HG02759 (cell line): ENCODE data around the gene FLT3.
"Not testable (repeated sequence)": the region's sequence is repeated elsewhere in the genome, so short reads cannot be mapped to it uniquely, and the experiment has no call there.

Experiments used
- ATAC-seq: cut with Tn5 transposase; IDR thresholded peaks from one replicate; pipeline ENCODE4 v1.9.1; 2021; ENCODE audit warnings: mild to moderate bottlenecking, moderate library complexity; ENCODE audit not compliant: unreplicated experiment

FLT3 gene

GRCh38 chr13:27975564-27976361 lies 124.6 kb downstream of the FLT3 start:
- ATAC-seq: no peak

- no peak for ATAC-seq
Observed at GRCh38 chr13:27973961-27974662, 126.3 kb downstream of the FLT3 start.

GRCh38 chr13:27973291-27973690 lies 127.1 kb downstream of the FLT3 start:
- no peak for ATAC-seq

DNA sequence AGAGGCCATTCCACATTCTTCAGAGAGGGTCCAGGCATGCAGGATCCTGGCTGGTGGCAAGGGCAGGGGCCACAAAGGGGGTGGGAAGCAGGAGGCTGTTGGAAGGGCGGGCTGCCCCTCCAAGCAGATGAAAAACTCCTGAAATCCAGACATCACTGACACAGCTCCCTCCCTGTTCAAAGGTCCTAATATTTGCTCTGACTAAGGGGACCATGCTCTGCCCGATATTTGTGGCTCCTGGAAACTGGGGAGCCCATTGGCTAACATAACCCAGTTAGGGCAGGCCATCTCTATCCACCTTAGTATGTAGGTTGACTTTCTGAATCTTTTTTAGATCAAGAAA lies 127.9 kb downstream of the FLT3 start:
- ATAC-seq: no peak

DNA sequence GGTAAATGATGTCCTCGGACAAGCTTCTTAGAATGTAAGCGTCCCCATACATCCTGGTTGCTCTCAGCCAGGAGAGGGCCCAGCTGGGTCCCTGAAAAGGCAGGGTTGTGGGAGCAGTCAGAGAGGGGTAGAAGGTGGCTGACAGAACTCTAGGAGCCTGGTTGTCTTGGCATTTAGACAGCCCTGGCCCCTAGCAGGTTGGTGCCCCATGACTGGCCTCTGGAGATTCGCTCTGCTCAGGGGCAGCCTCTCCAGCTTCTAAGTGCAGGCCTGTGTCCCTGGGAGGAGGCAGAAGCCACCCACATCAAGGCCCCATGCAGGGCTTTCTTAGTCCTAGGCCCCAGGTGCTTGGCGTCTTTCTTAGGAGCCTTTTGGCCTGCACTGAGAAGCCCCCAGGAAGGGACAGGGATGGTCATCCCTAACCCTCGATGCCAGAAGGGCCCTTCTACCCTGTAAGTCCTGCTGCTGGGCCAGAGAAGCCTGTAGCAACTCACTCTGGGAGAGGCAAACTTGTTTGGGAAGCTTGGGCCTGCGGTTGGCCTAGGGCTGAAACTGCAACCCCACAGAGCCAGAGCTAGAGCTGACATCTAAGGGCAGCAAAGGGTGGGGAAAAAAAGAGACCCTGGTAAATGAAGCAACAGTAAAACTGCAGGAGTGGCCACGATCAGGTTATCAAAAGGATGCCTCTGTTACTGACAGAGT lies 128.4 kb downstream of the FLT3 start:
- ATAC-seq: no peak

- no peak for ATAC-seq
Observed at GRCh38 chr13:27971236-27971645, 129.1 kb downstream of the FLT3 start.

- no peak for ATAC-seq
Observed at GRCh38 chr13:27970382-27971235, 129.8 kb downstream of the FLT3 start.

GRCh38 chr13:27969866-27970229 lies 130.5 kb downstream of the FLT3 start:
- no peak for ATAC-seq

GRCh38 chr13:27969082-27969865 lies 131.1 kb downstream of the FLT3 start, which contains the start of gene CDX2:
TSS of gene CDX2 (minus strand) at chr13:27969315. CDS start at chr13:27969006, 309 bp downstream.
- ATAC-seq: no peak

DNA sequence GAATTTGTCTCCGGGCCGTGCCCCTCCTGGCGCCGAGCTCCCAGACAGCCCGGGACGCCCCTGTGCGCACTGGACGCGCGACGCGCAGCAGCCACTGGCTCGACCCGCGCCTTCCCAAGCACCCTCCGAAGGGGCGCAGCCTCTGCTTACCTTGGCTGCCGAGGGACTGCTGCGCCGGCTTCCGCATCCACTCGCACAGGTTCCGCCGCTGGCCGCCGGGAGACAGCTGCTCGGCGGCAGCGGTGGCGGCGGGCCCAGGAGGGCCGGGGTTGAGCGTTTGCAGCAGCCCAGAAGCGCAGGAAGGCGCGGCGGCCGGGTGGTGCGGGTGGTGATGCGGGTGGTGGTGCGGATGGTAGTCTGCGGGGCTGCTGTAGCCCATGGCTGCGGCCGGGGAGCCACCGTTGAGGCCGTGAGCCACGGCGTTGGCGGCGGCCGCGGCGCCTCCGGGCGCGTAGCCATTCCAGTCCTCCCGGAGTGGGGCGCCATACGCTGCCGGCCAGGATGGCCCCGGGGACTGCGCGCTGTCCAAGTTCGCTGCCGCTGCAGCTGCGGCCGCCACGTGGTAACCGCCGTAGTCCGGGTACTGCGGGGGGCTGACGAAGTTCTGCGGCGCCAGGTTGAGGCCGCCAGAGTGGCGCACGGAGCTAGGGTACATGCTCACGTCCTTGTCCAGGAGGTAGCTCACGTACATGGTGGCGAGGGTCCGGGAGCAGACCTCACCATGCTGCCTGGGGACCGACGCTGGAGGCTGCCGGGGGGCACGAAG lies 131.9 kb downstream of the FLT3 start:
- no peak for ATAC-seq

DNA sequence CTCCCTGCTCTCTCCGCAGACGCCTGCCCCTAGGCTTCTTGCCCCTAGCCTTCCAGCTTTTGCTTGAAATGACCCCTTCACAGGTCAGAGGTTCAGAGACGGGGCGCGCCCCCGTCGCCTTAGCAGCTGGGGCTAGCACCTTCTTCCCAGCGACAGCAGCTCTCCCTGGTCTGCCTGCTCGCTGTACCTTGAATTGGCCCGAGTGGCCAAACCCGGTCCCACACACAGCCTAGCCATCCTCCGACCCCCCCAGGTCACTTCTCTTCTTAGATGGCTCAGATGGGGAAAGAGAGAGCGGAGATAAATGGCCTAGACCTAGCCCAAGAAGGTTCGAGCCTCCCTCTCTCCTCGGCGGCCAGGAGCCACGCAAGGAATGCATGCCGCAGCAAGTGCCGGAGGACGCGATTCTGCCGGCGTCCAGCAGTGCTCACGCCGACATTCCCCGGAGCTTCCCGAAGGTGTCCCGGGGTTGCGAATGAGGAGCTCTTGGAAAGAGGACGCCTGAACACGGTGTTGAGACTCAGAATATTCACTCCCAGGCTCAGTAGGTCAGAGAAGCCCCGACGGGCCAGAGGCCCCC lies 132.6 kb downstream of the FLT3 start:
- no peak for ATAC-seq

DNA sequence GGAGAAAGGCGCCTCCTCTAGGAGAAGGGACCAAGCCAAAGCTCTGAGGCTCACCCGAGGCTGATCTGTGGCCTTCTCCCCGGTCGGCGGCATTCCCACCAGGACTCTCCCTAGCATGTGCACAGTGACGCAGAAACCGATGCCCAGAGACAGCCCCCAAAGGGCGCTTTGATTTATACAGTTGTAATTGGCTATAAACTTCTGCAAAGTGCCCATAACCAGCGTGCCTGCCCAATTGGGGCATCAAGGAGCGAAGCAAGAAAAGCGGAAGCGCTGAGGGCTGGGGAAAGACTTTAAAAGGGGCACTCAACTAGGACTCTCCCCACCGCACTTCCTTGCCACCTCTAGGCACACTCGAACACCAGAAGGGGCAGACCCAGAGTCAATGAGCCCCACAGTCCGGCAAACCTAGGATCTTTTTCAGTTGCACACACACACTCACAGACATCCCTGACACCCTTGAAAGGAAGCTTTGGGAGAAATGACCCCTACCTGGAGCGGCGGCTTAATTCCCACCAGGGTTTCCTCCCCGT lies 133.1 kb downstream of the FLT3 start:
- no peak for ATAC-seq

DNA sequence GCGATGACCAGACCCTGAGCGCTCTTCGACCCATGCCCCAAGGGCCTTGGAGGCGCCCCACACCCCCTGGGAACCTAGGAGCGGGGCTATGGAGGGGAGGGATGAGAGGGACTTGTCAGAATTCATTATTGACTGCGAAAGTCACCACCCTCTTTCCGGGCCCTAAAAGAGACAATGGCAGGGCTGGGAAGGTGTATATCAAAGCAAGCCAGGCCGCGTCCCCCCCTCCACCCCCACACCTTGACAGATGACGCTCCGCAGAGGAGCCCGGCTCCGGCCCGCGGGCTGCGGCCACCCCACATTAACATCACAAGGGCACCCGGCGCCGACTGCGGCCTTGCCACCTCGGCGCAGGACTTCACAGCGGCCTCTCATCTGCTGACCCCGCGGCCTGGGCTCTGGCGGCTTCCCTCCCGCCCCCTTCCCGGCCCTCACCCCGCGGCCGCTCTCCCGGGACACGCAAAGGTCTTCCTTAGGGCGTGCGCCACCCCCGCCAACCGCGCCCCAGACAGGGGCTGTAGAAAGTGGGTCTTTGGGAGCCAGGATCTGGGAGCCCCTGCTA lies 133.7 kb downstream of the FLT3 start:
- ATAC-seq: no peak

DNA sequence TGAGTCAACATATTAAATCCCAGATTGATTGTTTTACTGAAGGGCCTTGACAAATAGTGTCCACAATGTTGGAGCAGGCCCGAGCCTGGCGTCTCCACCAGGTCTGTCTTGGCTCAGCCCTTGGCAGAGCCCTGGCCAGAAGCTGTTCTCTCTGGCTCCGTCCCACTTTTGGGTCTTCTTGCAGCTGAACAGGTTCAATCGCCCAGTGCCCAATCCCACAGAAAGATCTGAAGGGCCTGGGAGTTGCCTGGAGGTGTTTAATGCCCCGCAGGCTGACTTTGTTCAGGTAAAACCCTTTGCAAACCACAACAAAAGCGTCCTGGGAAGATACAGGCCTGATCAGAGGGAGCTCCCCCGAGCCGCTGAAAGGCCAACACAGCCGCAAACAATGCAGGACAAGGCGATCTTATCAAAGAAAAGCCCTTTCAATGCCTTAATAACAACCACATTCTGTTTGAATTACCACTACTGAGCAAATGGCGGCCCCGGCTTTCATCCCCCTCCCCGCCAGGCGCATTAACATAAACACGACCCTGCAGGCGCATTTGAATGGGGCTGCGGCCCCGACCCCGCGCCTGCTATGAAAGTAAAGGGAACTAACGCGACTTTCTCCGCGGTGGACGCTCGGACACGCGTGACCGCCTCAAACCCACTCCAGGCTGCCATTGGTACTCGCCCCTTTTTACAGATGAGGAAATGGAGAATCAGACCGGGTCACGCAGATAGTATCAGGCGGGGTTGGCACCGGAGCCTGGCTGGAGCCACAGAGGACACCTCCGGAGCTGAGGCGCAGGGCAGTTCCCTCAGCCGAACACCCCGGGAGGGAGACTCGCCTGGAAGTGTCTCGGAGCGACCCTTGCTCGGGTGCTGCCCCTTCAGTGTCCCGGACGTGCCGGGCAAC lies 134.4 kb downstream of the FLT3 start:
- no peak for ATAC-seq

- no peak for ATAC-seq
Observed at GRCh38 chr13:27965343-27965739, 135.0 kb downstream of the FLT3 start.

DNA sequence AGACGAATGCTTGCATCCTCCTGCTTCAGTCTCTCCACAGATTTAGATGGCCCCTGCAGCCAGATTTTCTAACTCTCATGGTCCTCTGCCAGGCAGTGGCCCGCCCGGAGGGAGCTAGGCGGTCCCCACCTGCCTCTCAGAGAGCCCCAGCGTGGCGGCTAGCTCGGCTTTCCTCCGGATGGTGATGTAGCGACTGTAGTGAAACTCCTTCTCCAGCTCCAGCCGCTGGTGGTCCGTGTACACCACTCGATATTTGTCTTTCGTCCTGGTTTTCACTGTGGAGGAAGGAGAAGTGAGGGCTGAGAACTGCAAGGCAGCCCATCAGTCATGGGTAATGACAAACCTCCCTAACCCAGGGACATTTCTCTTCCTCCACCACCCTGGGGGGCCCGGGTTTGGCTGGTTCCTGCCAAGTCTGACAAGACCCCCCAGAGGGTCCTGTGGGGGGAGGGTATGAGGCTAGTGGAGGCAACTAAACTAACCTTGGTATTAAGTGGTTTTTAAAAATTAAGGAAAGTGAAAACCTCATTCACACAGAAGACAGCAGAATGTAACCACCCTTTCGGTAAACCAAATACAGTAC lies 135.5 kb downstream of the FLT3 start:
- ATAC-seq: no peak

DNA sequence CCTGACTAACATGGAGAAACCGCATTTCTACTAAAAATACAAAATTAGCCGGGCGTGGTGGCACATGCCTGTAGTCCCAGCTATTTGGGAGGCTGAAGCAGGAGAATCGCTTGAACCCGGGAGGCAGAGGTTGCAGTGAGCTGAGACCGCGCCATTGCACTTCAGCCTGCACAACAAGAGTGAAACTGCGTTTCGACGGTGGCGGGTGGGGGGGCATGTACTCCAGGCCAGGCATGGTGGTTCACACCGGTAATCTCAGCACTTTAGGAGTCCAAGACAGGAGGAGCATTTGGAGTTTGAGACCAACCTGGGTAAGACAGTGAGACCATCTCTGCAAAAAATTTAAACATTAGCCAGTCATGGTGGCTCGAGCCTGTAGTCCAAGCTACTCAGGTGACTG lies 136.2 kb downstream of the FLT3 start:
- not testable (repeated sequence) for ATAC-seq
